Measurements from ENCODE around the gene ZSWIM9.

DNA sequence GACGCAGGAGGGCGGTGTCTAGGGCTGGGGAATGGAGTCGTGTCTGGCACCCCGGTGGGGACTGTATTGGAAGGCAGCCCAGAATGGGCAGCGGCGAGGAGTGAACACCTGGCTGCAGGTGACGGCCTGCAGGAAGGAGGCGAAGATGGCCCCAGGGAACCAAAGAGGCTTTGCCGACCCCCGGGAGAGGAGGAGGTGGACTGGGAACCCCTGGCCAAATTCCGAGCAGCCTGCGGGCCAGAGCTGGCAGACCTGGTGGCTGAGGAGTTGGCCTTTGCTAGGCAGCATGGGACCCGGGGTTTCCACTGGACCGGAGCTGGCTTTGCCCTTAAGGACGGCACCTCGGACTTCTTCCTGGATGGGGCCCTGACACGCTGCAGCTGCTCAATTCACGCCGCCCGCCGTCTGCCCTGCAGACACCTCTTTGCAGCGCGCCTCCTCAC, 25.9 kb downstream of the ZSWIM9 start:
- TF ChIP-seq, protein P1, sequence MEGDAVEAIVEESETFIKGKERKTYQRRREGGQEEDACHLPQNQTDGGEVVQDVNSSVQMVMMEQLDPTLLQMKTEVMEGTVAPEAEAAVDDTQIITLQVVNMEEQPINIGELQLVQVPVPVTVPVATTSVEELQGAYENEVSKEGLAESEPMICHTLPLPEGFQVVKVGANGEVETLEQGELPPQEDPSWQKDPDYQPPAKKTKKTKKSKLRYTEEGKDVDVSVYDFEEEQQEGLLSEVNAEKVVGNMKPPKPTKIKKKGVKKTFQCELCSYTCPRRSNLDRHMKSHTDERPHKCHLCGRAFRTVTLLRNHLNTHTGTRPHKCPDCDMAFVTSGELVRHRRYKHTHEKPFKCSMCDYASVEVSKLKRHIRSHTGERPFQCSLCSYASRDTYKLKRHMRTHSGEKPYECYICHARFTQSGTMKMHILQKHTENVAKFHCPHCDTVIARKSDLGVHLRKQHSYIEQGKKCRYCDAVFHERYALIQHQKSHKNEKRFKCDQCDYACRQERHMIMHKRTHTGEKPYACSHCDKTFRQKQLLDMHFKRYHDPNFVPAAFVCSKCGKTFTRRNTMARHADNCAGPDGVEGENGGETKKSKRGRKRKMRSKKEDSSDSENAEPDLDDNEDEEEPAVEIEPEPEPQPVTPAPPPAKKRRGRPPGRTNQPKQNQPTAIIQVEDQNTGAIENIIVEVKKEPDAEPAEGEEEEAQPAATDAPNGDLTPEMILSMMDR (IDR thresholded peaks at IDR 0.05 in 4 of 5, conservative IDR thresholded peaks at IDR 0.05 in 1 of 5) = no peak
- TF ChIP-seq POLR2A (IDR thresholded peaks at IDR 0.05) = no peak
